HG02588 (cell line): ENCODE data around the gene MKLN1.
"Not testable (repeated sequence)": the region's sequence is repeated elsewhere in the genome, so short reads cannot be mapped to it uniquely, and the experiment has no call there.

Source experiments
- ATAC-seq: cut with Tn5 transposase; IDR thresholded peaks from one replicate; pipeline ENCODE4 v1.9.1; 2021; ENCODE audit warnings: mild to moderate bottlenecking, moderate library complexity; ENCODE audit not compliant: unreplicated experiment

The MKLN1 gene

DNA sequence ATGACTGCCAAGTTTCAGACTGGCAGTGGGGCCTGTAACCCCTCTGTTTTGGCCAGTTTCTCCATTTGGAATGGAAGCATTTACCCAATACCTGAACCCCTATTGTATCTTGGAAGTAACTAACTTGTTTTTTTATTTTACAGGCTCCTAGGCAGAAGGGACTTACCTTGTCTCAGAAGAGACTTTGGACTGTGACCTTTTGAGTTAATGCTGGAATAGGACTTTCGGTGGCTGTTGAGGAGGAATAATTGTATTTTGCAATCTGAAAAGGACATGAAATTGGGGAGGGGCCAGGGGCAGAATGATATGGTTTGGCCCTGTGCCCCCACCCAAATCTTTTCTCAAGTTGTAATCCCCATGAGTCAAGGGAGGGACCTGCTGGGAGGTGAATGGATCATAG, 20.0 kb upstream of the MKLN1 start:
- no peak for ATAC-seq

DNA sequence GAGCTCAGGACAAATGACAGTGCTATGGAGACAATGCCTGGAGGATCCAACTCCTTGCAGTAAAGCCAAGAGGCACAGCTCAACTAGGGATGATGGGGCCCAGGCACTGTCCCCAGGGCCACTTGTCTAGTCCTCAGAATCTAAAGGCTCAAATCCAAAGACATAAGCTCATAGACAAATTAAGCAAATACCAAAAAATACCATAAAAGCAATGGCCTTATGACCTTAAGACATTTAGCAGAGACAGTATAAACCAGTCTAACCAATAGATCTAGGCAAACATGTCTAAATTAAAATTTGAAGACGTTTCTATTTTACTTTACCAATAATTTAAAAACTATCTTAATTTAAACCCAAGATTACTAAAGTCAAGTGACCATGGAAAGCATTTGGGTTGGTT, 14.8 kb upstream of the MKLN1 start:
- no peak for ATAC-seq

DNA sequence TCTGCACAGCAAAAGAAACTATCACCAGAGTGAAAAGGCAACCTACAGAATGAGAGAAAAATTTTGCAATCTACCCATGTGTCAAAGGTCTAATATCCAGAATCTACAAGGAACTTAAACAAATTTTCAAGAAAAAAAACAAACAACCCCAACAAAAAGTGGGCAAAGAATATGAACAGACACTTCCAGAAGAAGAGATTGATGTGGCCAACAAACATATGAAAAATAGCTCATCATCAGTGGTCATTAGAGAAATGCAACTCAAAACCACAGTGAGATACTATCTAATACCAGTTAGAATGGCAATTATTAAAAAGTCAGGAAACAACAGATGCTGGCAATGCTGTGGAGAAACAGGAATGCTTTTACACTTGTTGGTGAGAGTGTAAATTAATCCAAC, 7.1 kb upstream of the MKLN1 start:
- ATAC-seq: no peak

DNA sequence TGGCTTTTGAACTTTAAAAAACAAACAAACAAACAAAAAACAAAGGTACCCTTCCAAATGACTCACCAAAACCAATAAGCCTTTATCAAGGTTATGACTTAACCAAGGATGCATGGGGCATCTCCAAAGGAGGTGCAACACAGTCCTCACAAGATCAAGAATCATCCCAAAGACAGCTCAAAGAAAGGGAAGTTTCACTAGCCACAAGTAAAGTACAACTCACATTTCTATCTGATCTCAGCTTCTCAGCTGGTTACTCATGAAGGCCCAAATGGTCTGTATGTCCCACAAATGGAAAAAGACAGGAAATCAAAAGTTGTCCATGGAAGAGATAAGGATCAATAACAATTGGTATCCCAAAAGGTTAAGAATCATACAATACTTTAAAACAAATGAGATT, 6.0 kb upstream of the MKLN1 start:
- no peak for ATAC-seq

DNA sequence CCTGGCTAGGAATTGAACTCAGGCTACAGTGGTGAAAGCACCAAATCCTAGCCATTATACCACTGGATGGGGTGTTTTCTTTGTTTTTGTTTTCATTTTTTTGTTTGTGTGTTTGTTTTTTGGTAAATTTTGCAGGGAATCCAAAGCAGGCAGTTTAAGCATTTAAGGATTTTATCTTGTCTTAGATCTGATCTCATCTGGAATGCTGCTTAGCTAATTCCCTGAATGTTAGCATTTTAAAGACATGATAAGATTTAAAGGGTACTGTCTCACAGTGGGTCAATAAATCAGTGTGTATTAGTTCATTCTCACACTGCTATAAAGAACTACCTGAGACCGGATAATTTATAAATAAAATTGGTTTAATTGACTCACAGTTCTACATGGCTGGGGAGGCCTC, 5.6 kb upstream of the MKLN1 start:
- no peak for ATAC-seq

DNA sequence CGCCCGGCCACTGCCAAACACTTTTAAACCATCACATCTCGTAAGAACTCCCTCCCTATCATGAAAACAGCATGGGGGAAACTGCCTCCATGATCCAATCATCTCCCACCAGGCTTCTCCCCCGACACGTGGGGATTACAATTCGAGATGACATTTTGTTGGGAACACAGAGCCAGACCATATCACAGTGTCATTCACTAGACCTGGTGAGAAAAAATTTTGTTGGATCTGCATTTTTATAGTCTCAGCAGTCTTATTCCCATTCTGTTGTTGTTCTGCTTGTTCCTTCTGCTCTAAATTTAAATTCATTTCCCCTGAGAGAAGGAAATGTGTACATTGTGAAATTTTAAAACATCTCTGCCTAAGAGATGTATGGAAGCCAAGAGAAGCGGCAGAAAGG, 4.8 kb upstream of the MKLN1 start:
- no peak for ATAC-seq

DNA sequence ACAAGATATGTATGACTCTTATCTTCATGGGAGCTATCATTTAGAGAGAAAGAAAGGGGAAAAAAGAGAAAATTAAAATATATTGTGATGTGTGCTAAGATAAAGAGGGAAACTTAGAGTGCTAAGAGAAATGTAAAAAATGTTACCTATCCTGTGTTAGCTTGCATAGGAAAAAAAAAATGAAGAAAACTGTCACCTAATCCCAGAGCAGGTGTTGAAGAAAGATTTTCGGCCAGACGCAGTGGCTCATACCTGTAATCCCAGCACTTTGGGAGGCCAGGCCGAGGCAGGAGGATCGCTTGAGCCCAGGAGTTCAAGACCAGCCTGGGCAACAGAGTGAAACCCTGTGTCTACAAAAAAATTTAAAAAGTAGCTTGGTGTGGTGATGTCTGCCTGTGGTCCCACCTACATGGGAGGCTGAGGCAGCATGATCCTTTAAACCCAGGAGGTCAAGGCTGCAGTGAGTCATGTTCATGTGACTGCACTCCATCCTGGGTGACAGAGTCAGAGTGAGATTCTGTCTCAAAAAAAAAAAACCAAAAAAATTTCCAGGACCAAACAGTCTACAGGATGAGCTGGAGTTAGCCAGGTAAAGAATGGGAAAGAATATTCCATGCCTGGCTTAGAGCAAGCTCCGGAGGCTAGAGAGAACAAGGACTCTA, 2.4 kb upstream of the MKLN1 start:
- ATAC-seq: no peak

DNA sequence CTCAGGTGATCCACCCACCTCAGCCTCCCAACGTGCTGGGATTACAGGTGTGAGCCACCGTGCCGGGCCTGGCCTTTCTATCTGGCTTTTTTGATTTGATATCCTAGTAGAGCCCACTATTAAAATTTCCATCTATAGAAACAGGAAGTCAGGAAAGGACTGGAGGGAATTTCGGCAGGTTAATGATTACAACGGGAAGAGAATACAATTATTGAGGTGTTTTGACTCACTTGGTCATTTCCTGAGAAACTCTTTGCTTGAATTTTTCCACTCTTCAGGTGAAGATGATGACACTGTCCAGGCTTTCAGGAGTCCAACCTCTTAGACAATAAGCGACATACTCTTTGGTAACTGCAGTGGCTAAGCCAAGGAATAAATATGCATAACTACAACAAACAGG, 1.1 kb upstream of the MKLN1 start:
- ATAC-seq: no peak

DNA sequence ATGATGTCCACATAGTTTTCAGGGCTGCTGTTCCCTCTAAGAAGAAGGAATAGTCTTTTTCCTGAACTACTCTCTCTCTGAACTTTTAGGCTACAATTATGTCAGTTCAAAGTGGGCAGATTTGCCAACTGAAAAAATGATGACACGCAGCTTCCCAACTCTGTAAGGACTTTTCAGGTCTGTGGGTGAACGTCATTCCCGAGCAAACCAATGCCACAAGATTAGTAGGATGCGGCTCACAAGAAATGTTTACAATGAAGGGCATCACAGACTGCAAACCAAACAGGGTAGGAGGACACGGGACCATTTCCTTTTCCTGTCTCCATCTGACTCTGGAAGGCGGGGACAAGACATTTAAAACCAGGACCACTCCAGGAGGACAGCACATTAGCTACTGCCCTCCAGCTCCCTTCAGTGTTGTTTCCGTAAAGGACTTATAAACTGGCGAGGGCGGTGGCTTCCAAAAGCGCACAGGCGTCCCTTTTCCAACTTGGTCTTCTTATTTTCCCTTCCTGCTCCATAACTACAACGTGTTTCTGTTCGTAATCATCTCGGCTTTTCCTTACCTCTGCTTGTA, 539 bp upstream of the MKLN1 start:
- ATAC-seq: peak; percentile 9

DNA sequence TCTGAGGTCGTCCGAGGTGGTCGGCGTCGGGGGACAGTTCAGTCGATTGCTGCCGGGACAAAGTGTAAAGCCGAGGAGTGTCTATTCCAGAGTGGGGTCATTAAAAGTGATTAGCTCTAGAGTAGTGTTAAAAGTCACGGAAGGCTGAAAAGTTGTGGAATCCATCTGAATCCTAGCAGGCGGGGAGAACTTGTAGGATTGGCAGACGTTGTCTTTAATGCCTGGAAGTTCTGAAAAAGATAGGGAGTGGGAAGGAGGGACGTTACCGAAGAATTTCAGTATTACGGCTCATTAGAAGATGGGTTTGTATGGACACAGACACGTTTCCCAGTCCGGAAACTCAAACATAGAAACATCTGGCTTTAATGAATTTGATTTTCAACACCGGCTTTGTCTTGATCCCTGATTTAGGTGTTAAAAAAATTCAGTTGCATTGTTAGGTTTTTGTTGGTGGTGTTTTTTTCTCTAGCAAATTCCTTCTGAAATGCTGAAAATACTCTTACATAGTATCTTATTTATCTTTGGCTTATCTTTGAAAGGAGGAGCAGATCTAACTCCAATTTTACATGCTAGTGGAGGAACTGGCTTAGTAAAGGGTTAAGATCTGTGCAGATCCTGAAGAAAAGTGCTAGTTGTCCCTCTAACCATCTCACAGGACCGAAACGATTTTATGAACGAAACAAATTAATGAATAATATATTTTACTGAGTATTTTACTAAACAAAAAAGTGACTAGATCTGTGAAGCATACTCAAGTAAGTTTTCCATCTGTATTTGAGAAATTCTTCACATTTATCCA, 900 bp downstream of the MKLN1 start:
- no peak for ATAC-seq

DNA sequence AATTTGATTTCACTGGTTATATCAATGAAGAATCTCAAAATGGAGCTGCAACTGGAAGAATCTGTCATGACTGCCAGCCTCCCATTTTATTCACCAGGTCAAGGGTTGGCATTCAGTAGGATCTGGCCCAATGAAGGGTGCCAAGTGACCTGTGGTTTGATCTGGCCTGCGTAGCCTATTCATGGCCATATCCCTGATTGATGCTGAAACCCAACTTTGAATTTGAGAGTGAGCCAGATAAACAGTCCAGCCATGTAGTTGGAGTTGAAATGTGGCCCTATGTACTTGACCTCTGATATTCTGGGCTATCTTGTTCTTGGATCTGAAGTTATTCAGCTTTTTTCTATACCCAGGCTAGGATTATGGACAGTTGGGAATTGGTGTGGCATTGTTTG, 1.5 kb downstream of the MKLN1 start:
- ATAC-seq: no peak

DNA sequence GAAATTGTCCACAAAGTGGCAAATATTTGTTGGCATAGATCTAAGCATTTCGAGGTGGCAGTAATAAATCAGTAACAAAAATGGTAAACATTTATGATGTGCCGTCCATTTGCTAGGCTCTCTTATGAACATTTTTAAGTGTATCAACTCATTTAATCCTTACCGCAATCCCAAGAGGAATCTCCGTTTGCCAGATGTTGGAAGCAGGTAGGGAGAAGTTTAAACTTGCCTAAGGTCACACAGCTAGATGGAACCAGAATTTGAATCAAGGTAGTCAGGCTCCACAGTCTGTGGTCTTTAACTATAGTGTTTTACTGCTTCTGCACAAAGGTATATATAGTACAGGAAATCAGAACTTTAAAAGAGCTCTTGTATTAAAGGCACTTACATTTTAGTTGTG, 2.6 kb downstream of the MKLN1 start:
- ATAC-seq: no peak

DNA sequence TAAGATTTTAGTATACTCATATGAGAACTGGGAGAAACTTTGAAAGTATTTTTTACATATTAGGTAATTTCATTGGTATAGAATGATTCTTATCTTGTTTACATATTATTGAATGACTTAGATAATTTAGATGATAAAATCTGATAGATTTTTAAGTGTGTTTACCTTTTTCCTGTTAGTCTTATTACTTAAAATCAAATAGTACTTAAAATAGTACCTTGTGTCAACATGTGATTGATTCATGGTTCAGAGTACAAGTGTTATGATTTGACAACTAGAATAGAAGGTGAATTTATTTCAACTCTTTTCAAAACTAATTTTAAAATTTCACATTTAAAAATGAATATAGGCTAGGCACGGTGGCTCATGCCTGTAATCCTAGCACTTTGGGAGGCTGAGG, 4.1 kb downstream of the MKLN1 start:
- no peak for ATAC-seq

DNA sequence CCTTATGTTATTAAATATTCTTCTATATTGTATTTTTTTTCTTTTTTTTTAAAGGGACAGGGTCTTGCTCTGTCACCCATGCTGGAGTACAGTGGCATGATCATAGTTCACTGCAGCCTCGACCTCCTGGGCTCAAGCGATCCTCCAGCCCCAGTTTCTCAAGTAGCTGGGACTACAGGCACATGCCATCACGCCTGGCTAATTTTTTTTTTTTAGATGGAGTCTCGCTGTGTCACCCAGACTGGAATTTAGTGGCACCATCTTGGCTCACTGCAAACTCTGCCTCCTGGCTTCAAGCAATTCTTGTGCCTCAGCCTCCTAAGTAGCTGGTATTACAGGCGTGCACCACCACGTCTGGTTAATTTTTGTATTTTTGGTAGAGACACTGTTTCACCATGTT, 5.1 kb downstream of the MKLN1 start:
- ATAC-seq: not testable (repeated sequence)

DNA sequence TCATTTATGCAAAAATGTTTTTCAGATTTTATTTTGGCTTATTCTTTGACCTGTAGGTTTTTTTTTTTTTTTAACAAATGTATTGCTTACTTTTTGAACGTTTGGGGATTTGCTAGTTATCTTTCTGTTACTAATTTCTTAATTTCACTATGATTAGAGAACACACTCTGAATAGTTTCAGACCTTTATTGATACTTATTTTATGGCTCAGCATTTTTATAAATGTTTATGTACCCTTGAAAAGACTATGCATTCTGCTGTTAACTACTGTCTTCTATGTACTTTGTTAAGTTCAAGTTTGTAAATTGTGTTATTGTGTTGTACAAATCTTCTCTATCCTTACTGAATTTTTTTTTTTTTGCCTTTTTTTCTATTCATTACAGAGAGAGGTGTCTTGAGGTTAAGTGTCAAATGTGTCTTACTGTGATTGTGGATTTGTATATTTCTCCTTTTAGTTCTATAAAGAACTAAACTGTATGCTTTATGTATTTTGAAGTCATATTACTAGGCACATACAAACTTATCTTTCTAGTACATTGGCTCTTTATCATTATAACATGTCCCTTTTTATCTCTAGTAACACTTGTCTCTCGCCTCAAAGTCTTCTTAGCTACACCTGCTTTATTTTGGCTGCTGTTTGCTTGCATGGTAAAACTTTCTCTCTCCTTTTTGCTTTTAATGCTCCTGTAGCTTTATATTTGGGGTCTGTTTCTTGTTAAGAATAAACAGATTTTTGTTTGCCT, 8.1 kb downstream of the MKLN1 start:
- no peak for ATAC-seq

DNA sequence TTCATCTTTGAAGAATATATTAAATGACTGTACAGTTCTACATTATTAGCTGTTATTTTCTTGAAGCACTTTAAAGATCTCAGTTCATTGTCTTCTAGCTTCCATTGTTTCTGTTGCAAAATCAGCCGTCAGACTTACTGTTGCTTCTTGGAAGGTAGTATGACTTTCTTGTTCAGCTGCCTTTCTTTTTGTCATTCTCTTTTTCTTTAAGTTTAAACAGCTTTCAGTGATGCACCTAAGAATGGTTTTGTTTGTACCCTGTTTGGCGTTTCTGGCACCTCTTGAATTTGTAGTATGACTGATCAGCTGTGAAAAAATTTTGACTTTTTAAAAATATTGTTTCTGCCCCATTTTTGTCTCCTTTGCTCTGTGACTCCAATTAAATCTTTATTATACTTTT, 9.3 kb downstream of the MKLN1 start:
- ATAC-seq: no peak

DNA sequence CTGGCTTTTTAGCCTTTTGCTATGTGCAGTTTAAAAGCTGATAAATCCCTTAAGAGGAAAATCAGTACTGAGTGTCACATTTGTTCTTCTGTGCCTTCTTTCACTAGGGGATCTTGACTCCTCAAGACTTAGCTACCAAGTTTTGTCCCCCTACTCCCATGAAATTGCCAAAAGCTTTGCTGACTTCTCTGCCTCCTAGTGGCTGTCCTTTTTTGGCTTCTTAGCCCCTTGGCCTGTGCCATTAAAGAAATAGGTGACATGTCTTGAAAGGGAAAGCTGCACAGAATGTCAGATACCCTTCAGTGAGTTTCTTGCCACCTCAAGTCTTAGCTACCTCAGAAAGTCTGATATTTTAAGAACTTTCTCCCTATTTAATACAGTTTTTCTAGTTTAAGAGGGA, 10.5 kb downstream of the MKLN1 start:
- ATAC-seq: no peak

DNA sequence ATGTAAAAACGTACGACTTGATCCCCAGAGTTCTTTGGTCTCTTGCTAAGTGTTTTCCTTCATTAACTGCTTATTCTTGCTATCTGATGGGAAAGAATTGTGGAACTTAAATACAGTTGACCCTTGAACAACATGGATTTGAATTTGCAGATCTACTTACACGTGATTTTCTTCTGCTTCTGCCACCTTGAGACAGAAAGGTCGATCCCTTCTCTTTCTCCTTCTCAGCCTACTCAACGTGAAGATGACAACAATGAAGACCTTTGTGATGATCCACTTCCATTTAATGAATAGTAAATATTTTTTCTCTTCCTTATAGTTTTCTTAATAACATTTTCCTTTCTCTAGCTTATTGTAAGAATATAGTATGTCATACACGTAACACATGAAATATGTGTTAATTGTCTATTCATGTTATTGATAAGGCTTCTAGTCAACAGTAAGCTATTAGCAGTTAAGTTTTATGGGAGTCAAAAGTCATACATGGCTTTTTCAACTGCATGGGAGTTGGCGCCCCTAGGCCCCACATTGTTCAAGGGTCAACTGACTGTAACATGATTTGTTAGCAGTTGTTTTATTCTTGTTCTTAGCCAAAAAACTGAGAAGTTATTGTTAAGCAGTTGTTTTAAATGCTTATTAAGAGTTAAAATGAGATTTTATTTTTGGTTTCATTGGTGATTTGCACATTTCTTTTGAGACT, 11.2 kb downstream of the MKLN1 start:
- ATAC-seq: no peak

DNA sequence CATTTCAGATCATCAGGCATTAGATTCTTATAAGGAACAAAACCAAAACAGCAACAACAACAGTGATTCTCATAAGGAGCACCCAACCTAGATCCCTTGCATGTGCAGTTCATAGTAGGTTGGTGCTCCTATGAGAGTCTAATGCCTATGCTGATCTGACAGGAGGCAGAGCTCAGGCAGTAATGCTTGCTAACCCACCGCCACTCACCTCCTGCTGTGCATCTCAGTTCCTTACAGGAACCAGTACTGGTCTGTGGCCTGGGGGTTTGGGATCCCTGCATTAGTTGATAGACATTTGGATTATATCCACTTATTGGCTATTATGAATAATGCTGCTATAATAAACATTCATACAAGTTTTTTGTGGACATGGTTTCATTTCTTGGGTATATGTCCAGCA, 14.0 kb downstream of the MKLN1 start:
- ATAC-seq: no peak

DNA sequence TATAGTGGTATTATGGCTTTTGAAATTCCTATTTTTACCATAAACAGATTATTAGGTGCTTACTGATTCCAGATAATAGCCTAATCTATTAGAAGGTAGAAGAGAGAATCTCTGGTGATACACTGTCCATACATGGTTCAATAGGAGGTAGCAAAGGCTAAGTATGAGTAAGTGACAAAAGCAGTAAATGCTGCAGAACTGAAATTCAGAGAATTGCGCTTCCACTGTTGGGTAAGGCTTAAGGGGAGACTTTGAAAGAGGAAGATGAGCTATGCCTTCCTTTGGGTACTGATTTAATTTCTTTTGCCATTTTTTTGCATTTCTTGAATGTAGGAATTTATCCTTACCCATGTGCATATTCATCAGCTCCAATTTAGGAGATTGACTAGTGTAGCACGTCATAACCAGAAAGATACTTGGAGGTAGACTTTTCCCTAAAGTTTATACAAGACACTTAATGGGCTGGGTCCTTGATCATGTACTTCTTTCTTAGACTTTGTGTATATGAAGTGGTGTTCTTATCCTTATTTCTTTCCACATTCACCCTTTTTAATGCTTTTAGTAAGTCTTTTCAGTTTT, 15.3 kb downstream of the MKLN1 start:
- no peak for ATAC-seq
